ENCODE data around the gene SDC4. TPM values are rescaled to one million over a fixed set of nuclear protein-coding genes. Genes with fewer than 3 reads are reported as not detected.

SDC4 gene
- total and polyA plus RNA-seq, 5 donors: 57.5 to 125 (median 62.3) TPM

DNA sequence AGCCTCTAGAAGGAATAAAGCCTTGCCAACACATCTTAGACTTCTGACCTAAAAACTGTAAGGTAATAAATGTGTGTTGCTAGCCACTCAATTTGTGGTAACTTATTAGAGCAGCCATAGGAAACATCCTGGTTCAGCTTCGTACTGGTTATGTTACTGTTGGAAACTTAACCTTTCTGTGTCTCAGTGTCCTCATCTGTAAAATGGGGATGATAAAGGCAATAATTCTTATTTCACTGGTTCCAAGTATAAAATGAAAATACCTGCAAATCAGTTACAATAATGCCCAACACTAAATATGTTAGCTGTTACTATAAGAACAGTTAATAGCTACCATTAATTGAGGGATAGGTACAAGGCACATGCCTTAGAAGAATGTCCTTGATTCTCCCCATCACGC lies 55.9 kb downstream of the SDC4 start:
- H3K9me3 ChIP-seq (ENCODE audit: control insufficient read depth, low read length): no peaks in the 10 kb centered on the region
- H3K4me1 ChIP-seq (ENCODE audit: control insufficient read depth, insufficient read depth, low read length): no peaks in the 10 kb centered on the region
- no peak overlapping the region for H3K4me3 ChIP-seq (ENCODE audit: low read length)
- DNase-seq: no peak
- no peak overlapping the region for H3K27ac ChIP-seq (ENCODE audit: low read length)
- intact Hi-C loops (cut with DNase I): loop anchor here in 3 of 4 donors (5.0 to 10.0 kb wide), 4 partner anchors 195 to 288 kb away; no protein-coding TSS in a partner anchor
- ATAC-seq: no peak
- 72% methylated on average over 2 of the region's 2 CpGs for WGBS
- no peaks in the 10 kb centered on the region for H3K27me3 ChIP-seq (ENCODE audit: control insufficient read depth, insufficient read depth)

DNA sequence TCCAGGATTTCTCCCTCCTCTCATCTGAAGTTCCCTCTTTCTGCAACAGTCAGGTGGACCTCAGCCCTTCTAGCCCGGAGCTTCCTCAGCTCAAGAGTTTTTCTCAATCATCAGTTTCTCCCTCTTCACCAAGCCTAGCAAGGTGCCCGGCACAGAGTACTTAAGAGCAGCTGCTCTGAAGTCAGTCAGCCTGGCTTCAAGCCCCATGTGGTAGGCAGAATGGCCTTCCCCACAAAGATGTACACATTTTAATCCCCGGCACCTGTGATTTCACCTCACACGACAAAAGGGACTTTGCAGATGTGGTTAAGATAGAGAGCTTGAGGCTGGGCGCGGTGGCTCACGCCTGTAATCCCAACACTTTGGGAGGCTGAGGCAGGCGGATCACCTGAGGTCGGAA lies 56.7 kb downstream of the SDC4 start:
- WGBS: 84% methylated on average over 9 of the region's 9 CpGs
- ATAC-seq (no peak), DNase-seq (no peak)
- intact Hi-C loops (cut with DNase I): loop anchor here in 3 of 4 donors (5.0 to 10.0 kb wide), 4 partner anchors 194 to 287 kb away; no protein-coding TSS in a partner anchor
- Histone ChIP-seq H3K9me3 (ENCODE audit: control insufficient read depth, low read length) (no peaks in the 10 kb centered on the region), H3K4me1 (ENCODE audit: control insufficient read depth, insufficient read depth, low read length) (no peaks in the 10 kb centered on the region), H3K4me3 (ENCODE audit: low read length) (no peak overlapping the region), H3K27ac (ENCODE audit: low read length) (no peak overlapping the region), H3K27me3 (ENCODE audit: control insufficient read depth, insufficient read depth) (no peaks in the 10 kb centered on the region)

DNA sequence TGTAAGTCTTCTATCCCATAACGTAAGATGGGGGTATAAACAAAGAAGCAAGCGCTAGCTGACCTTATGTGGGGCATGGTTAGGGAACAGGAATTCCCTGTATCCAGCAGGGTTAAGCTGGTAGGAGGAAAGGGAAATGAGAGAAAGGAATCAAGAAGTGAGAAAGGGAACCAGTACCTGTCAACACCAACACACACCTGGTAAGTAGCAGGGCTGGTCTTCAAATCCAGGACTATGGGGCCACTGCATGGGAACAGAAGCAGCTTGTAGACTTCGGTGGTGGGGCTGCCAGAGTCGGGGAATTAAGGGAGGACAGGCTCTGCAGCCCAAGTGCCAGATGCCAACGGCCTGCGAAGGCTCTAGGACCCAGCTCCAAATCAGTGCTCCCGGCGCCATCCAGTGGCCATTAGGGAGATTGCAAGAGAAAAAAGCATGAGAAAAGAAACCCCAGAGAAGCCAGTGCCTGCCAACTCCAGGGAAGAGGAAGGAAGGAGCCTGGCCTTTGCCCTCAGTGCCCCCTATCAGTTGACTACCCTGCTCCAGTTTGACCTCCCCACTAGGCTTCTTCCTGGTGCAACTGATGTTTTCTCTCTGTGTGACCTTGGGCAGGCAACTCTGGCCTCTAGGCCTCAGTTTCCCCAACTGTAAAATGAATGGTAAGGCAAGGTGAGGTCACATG lies 57.4 kb downstream of the SDC4 start:
- intact Hi-C loops (cut with DNase I): loop anchor here in 3 of 4 donors (5.0 to 10.0 kb wide), 4 partner anchors 194 to 286 kb away; no protein-coding TSS in a partner anchor
- Histone ChIP-seq H3K27me3 (ENCODE audit: control insufficient read depth, insufficient read depth) (no peaks in the 10 kb centered on the region), H3K27ac (ENCODE audit: low read length) (no peak overlapping the region), H3K9me3 (ENCODE audit: control insufficient read depth, low read length) (no peaks in the 10 kb centered on the region), H3K4me1 (ENCODE audit: control insufficient read depth, insufficient read depth, low read length) (no peaks in the 10 kb centered on the region), H3K4me3 (ENCODE audit: low read length) (no peak overlapping the region)
- ATAC-seq (peak; percentile 62 to 75), DNase-seq (peak; percentile 78 to 89 (median 85))
- WGBS: 21% methylated on average over 8 of the region's 8 CpGs

DNA sequence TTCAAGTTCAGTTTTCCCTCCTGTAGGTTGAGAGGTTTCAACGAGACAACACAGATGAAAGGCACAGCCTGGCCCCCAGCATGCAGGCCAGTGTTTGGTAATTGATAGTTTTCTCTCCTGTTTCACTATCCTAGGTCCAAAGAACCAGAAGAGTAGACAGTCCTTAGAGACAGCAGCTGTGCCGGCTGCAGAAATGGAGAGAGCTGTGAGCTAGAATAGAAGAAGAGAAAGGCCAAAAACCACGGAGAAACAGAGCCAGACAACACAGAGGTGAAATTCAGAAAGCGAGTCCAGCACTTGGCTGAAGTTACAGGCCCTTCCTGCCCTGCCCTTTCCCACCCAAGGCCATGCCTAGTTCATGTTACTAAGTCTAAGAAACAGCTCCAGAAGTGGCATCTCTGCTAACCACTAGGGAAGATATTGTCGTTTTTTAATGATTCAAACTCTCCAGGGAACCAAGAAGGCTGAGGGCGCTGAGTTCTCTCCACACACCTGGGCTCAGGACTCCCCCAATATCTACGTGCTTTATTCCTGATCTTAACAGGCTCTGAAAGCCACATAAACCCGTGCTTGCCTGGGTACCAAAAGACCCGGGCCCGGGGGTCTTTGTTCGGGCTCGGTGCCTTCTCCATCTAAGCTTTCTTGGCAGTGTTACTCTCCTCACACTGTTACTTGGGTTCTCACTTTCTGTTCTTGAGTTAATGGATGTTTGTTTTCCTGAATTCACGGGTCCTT lies 58.1 kb downstream of the SDC4 start:
- ATAC-seq: no peak
- Histone ChIP-seq H3K27ac (ENCODE audit: low read length) (no peak overlapping the region), H3K4me3 (ENCODE audit: low read length) (no peak overlapping the region), H3K4me1 (ENCODE audit: control insufficient read depth, insufficient read depth, low read length) (no peaks in the 10 kb centered on the region), H3K9me3 (ENCODE audit: control insufficient read depth, low read length) (no peaks in the 10 kb centered on the region), H3K27me3 (ENCODE audit: control insufficient read depth, insufficient read depth) (no peaks in the 10 kb centered on the region)
- intact Hi-C loops (cut with DNase I): loop anchor here in 3 of 4 donors (5.0 to 10.0 kb wide), 4 partner anchors 193 to 285 kb away; no protein-coding TSS in a partner anchor
- no peak for DNase-seq
- 70% methylated on average over 13 of the region's 13 CpGs for WGBS

DNA sequence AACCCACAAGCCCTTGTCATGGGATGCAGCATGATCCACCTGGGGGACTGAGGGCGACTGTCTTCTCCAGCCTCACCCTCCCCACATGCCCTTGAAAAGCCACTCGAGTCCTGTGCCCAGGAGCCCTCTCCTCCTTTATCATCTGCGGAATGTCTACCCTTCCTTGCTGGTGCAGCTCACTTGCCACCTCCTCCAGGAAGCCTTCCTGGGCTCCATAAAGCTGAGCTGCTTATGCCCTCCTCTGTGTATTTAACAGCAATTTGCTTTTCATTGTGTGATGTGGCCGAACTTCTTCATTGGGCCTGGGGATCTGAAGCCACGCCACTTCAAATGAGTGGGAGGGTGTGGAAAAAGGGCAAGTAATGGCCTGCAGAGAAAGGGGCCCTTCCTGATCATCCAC lies 59.4 kb downstream of the SDC4 start:
- WGBS: 86% methylated on average over 5 of the region's 5 CpGs
- no peaks in the 10 kb centered on the region for H3K27me3 ChIP-seq (ENCODE audit: control insufficient read depth, insufficient read depth)
- H3K9me3 ChIP-seq (ENCODE audit: control insufficient read depth, low read length): no peaks in the 10 kb centered on the region
- intact Hi-C loops (cut with DNase I): no loop called here
- H3K4me1 ChIP-seq (ENCODE audit: control insufficient read depth, insufficient read depth, low read length): no peaks in the 10 kb centered on the region
- no peak for DNase-seq
- no peak overlapping the region for H3K4me3 ChIP-seq (ENCODE audit: low read length)
- H3K27ac ChIP-seq (ENCODE audit: low read length): no peak overlapping the region
- no peak for ATAC-seq

DNA sequence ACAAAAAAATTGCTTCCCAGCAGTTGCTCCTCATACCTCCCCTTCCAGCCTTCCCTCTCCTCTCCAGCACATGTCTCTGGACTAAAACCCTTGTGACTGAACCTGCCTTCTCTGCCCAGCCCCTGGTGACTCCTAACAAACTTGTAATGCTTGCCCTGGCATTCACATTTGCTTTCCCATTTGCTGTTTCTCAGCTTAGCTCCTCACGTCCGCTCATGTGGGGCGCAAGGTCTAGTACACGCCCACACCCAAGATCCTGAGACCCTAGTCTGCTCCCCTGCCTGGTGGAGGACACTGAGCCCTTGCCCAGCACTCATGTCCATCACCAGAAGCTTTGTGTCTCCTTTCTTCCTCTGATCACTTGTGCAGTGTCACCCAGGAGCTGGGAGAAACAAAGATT lies 59.8 kb downstream of the SDC4 start:
- intact Hi-C loops (cut with DNase I): no loop called here
- H3K9me3 ChIP-seq (ENCODE audit: control insufficient read depth, low read length): no peaks in the 10 kb centered on the region
- DNase-seq (no peak), ATAC-seq (no peak)
- no peak overlapping the region for H3K4me3 ChIP-seq (ENCODE audit: low read length)
- H3K27me3 ChIP-seq (ENCODE audit: control insufficient read depth, insufficient read depth): no peaks in the 10 kb centered on the region
- H3K4me1 ChIP-seq (ENCODE audit: control insufficient read depth, insufficient read depth, low read length): no peaks in the 10 kb centered on the region
- H3K27ac ChIP-seq (ENCODE audit: low read length): no peak overlapping the region
- WGBS: 75% methylated on average over 4 of the region's 4 CpGs

DNA sequence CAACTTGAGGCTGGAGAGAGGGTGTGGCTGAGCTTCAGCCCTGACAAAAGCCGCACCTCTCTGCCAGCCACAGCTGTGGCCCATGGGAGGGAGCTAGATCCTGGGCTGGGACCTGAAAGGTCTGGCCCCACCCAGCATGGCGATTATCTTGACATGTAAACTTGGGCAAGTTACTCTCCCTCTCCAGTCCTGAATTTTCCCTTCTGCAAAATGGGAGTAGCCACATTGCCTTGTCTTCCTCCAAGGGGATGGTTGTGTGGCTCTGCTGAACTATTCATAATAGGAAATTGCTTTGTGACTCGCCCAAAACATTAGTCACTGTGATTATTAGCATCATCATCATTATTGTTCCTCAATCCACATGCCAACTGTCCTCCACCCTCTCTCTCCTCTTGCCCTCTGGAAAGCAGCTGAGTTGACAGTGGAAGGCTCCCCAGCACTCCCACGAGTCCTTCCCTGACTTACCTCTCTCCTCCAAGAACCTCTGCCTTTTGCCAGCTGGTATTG lies 64.6 kb downstream of the SDC4 start:
- no peak for ATAC-seq
- H3K4me1 ChIP-seq (ENCODE audit: control insufficient read depth, insufficient read depth, low read length): no peaks in the 10 kb centered on the region
- no peak overlapping the region for H3K4me3 ChIP-seq (ENCODE audit: low read length)
- DNase-seq: no peak
- H3K9me3 ChIP-seq (ENCODE audit: control insufficient read depth, low read length): no peaks in the 10 kb centered on the region
- intact Hi-C loops (cut with DNase I): no loop called here
- H3K27ac ChIP-seq (ENCODE audit: low read length): no peak overlapping the region
- no peaks in the 10 kb centered on the region for H3K27me3 ChIP-seq (ENCODE audit: control insufficient read depth, insufficient read depth)
- WGBS: 55% methylated on average over 4 of the region's 4 CpGs

DNA sequence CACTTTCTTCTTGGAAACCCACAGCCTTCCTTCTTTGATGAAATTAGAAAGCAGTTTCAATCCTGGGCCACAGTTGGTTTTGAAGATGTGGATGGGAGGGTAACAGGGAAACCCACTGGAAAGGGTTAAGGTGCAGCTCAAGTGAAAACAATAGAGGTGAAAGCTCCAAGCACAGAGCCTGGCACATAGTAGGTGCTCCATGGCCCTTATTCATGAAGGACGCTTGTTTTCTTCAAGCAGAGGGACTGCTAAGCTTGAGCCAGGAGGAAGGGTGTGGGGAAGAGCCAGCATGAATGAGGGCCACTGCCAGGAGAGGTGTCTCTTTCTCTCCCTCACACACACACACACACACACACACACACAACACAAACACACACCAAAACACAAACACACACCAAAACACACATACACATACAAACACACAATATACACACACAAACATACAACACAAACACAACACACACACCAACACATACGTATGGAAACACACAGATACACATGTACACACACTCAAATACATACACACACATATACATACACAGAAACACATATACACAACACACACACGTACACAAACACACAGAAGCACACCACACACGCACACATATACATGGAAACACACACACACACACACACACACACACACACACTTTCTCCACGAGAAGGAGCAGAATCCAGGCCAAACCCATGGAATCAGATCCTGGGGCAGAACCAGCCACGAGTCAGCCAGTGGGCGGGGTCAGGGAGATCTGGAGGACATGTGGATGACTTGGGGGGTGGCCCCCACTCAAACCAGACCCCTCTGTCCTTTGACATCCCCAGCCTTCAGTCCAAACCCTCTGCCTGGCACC lies 65.3 kb downstream of the SDC4 start:
- no peaks in the 10 kb centered on the region for H3K4me1 ChIP-seq (ENCODE audit: control insufficient read depth, insufficient read depth, low read length)
- no peaks in the 10 kb centered on the region for H3K27me3 ChIP-seq (ENCODE audit: control insufficient read depth, insufficient read depth)
- intact Hi-C loops (cut with DNase I): no loop called here
- DNase-seq: no peak
- H3K27ac ChIP-seq (ENCODE audit: low read length): no peak overlapping the region
- H3K4me3 ChIP-seq (ENCODE audit: low read length): no peak overlapping the region
- WGBS: 63% methylated on average over 7 of the region's 7 CpGs
- ATAC-seq: no peak
- H3K9me3 ChIP-seq (ENCODE audit: control insufficient read depth, low read length): no peaks in the 10 kb centered on the region

DNA sequence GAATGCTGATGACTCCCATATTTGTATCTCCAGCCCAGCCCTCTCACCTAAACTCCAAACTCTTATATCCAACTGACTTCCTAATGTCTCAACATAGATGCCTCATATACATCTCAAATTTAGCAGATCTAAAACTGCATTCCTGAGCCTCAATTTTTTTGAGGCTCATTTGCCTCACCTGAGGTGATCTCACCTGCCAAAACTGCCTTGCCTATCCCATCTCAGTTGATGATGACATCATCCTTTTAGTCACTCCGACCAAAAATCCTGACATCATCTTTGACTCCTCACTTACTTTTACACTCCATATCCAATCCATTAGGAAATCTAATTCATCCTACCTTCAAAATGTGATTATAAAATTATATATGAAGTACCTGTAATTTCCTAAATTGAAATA lies 68.2 kb downstream of the SDC4 start:
- DNase-seq: no peak
- Histone ChIP-seq H3K9me3 (ENCODE audit: control insufficient read depth, low read length) (no peaks in the 10 kb centered on the region), H3K27ac (ENCODE audit: low read length) (no peak overlapping the region), H3K4me1 (ENCODE audit: control insufficient read depth, insufficient read depth, low read length) (no peaks in the 10 kb centered on the region), H3K4me3 (ENCODE audit: low read length) (no peak overlapping the region), H3K27me3 (ENCODE audit: control insufficient read depth, insufficient read depth) (no peaks in the 10 kb centered on the region)
- intact Hi-C loops (cut with DNase I): no loop called here
- no peak for ATAC-seq
- WGBS: 61% methylated on average over 1 of the region's 1 CpG

DNA sequence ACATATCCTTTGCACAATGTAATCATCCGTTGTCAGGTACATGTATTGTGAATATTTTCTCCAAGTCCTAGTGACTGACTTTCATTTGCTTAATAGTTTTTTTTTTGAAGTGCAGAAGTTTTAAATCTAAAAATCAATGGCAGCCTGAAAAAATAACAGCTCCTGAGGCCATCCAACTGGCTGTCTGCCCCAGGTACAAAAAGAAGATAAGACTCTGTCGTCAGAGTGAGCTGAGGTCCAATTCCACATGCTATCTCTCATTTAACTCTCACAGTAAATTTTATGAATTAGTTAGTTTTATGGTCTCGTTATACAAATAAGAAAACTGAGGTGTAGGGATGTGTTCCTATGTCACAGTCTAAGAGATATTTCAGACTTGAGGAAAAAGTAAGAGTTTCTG lies 72.9 kb downstream of the SDC4 start:
- intact Hi-C loops (cut with DNase I): no loop called here
- Histone ChIP-seq H3K4me3 (ENCODE audit: low read length) (no peak overlapping the region), H3K4me1 (ENCODE audit: control insufficient read depth, insufficient read depth, low read length) (no peaks in the 10 kb centered on the region)

More for the DNA sequence above, 72.9 kb downstream of the SDC4 start:
- no peaks in the 10 kb centered on the region for H3K9me3 ChIP-seq (ENCODE audit: control insufficient read depth, low read length)
- H3K27ac ChIP-seq (ENCODE audit: low read length): no peak overlapping the region
- ATAC-seq (no peak), DNase-seq (no peak)
- 61% methylated on average over 3 of the region's 3 CpGs for whole genome bisulfite sequencing
- H3K27me3 ChIP-seq (ENCODE audit: control insufficient read depth, insufficient read depth): no peaks in the 10 kb centered on the region
